CD4-positive, CD25-positive, alpha-beta regulatory T cell (primary cell): ENCODE data around the gene LRRTM4. TPM values are rescaled to one million over a fixed set of nuclear protein-coding genes. Genes with fewer than 3 reads are reported as not detected.

Source experiments
- ATAC-seq, 2 donors: fragments of 150-1000 bp; cut with Tn5 transposase; one replicate each; pipeline ENCODE4 v1.10.0; 2021; ENCODE audit warnings: low read depth in 2 of 2, moderate number of reproducible peaks in 2 of 2, moderate library complexity in 1 of 2
- DNase-seq, 3 donors: peaks; one replicate each; pipeline versions ENCODE4 v3.0.0 to v3.0.0-alpha.2; 2012 to 2022; ENCODE audit warnings: mixed read lengths in 1 of 3
- H3K27ac ChIP-seq: one replicate; pipeline ENCODE4 v1.7.0; 2013; ENCODE audit warnings: mild to moderate bottlenecking, low read length; ENCODE audit not compliant: insufficient read depth, poor library complexity, severe bottlenecking
- H3K27me3 ChIP-seq: one replicate; pipeline ENCODE4 v1.7.0; 2013; ENCODE audit warnings: low read length; ENCODE audit not compliant: control insufficient read depth, insufficient read depth
- H3K36me3 ChIP-seq: one replicate; pipeline ENCODE4 v1.7.0; 2013; ENCODE audit warnings: mild to moderate bottlenecking, low read length, moderate library complexity; ENCODE audit not compliant: control insufficient read depth, insufficient read depth
- H3K4me1 ChIP-seq: 2 replicates; pipeline ENCODE4 v1.7.0; 2013; ENCODE audit warnings: mild to moderate bottlenecking, low read length; ENCODE audit not compliant: insufficient read depth, control insufficient read depth, poor library complexity, severe bottlenecking
- H3K4me3 ChIP-seq: one replicate; pipeline ENCODE4 v1.7.0; 2013; ENCODE audit warnings: low read depth, mild to moderate bottlenecking, low read length, moderate library complexity
- H3K9me3 ChIP-seq, 2 experiments: 1 replicate in 1 of 2; 2 replicates in 1 of 2; pipeline ENCODE4 v1.7.0; 2013; ENCODE audit warnings: low read length in 2 of 2, mild to moderate bottlenecking in 1 of 2, moderate library complexity in 1 of 2; ENCODE audit not compliant: control insufficient read depth in 2 of 2
- H3K27ac Mint-ChIP-seq, 3 donors: one replicate each; pipeline ENCODE4 v1.8.0; 2020 to 2022; ENCODE audit warnings: mild to moderate bottlenecking in 3 of 3, mixed read lengths in 3 of 3, moderate library complexity in 2 of 3
- H3K27me3 Mint-ChIP-seq: one replicate; pipeline ENCODE4 v1.8.0; 2022; ENCODE audit warnings: mild to moderate bottlenecking, mixed read lengths
- H3K36me3 Mint-ChIP-seq: one replicate; pipeline ENCODE4 v1.8.0; 2020; ENCODE audit warnings: mixed read lengths
- H3K4me1 Mint-ChIP-seq, 4 donors: one replicate each; pipeline ENCODE4 v1.8.0; 2020 to 2022; ENCODE audit warnings: mixed read lengths in 4 of 4, mild to moderate bottlenecking in 1 of 4
- H3K4me3 Mint-ChIP-seq, 4 donors: one replicate each; pipeline ENCODE4 v1.8.0; 2020 to 2022; ENCODE audit warnings: mild to moderate bottlenecking in 4 of 4, mixed read lengths in 4 of 4, moderate library complexity in 3 of 4
- H3K9me3 Mint-ChIP-seq, 7 donors: one replicate each; pipeline ENCODE4 v1.8.0; 2020 to 2022; ENCODE audit warnings: mixed read lengths in 7 of 7, mild to moderate bottlenecking in 3 of 7, moderate library complexity in 2 of 7
- polyA plus RNA-seq, 4 donors: library from polyadenylated mRNA; unstranded; fragments of 300-500 nt; fragmentation: Illumina TruSeq; gene quantifications; one replicate each; pipeline ENCODE4 v1.2.3, GENCODE V29; 2021
- total RNA-seq: library from RNA; stranded (reverse); gene quantifications from one replicate; pipeline ENCODE4 v1.2.3, GENCODE V29; 2022

The LRRTM4 gene
- total and polyA plus RNA-seq, 5 donors from 2014 or later: not detected

DNA sequence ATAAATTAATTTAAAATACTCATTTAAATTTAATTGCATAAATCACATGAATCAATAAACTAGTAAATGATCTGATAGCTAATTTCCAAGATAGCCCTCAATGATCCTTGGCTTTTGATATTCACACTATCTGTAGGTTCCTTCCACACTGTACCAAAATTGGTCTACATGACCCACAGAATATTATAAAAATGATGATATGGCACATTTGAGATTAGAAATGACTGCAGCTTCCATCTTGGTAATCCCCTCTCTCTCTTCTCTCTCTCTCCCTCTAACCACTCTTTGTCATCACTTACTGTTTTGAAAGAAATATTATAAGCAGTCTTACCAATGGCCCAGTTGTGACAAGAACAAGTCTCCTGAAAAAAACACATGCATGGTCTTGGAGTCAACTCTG lies 394.8 kb downstream of the LRRTM4 start:
- Mint-ChIP-seq H3K27ac (no peak overlapping the region), H3K4me3 (no peak overlapping the region), H3K4me1 (no peaks in the 10 kb centered on the region), H3K27me3 (no peaks in the 10 kb centered on the region), H3K36me3 (no peaks in the 10 kb centered on the region), H3K9me3 (peaks cover 0 to 15% (median 5%) of the 10 kb centered on the region in 7 donors)
- ATAC-seq (no peak), DNase-seq (no peak)
- H3K9me3 ChIP-seq: no peaks in the 10 kb centered on the region
- H3K4me3 ChIP-seq: no peak overlapping the region
- H3K36me3 ChIP-seq: no peaks in the 10 kb centered on the region
- no peaks in the 10 kb centered on the region for H3K4me1 ChIP-seq
- H3K27me3 ChIP-seq: no peaks in the 10 kb centered on the region
- no peak overlapping the region for H3K27ac ChIP-seq

DNA sequence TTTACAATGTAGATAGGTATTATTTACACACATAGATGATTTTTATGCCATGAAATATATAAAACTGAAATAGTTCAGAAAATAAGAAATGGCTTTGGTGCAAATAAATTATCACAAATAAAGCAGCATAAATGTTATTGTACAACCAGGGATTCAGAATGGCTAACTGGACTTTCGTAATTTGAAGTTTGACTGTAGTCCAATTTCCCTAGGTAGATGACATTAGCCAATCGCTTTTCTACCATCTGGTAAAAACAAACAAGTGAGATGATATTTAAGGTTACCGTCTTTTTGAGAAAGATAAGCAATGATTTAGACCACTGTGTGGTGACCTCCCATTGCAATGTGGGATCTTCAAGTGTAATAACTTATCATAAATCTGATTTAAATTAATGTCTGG lies 400.7 kb downstream of the LRRTM4 start:
- no peaks in the 10 kb centered on the region for H3K27me3 Mint-ChIP-seq
- Histone ChIP-seq H3K4me3 (no peak overlapping the region), H3K27ac (no peak overlapping the region), H3K36me3 (no peaks in the 10 kb centered on the region), H3K4me1 (no peaks in the 10 kb centered on the region), H3K27me3 (no peaks in the 10 kb centered on the region), H3K9me3 (peaks cover 2 to 6% of the 10 kb centered on the region in 2 experiments)
- DNase-seq (no peak), ATAC-seq (no peak)
- no peak overlapping the region for H3K4me3 Mint-ChIP-seq
- no peaks in the 10 kb centered on the region for H3K4me1 Mint-ChIP-seq
- no peak overlapping the region for H3K27ac Mint-ChIP-seq
- peaks cover 0 to 22% (median 4%) of the 10 kb centered on the region in 7 donors for H3K9me3 Mint-ChIP-seq
- no peaks in the 10 kb centered on the region for H3K36me3 Mint-ChIP-seq

DNA sequence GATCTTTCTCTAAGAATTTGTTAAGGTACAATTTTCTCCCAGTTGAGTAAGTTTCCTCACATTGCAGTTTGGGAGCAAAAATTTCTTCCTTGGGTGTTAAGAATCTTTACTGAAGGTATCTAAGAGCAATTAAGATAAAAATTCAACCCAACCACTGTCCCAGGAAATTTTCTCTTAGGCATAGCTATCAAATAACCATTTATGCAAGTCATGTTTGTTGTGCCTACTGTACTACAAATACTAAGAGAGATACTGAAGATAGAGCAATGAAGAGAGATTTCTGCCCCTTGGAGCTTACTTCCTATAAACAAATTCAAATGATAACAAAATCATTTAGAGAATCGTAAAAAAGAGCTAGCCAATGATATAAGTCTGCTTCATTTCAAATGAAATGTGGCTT lies 402.8 kb downstream of the LRRTM4 start:
- ATAC-seq: no peak
- Mint-ChIP-seq H3K4me1 (no peaks in the 10 kb centered on the region), H3K36me3 (no peaks in the 10 kb centered on the region), H3K27ac (no peak overlapping the region), H3K9me3 (peaks cover 0 to 29% (median 4%) of the 10 kb centered on the region in 7 donors), H3K27me3 (no peaks in the 10 kb centered on the region), H3K4me3 (no peak overlapping the region)
- no peaks in the 10 kb centered on the region for H3K27me3 ChIP-seq
- no peak overlapping the region for H3K4me3 ChIP-seq
- no peaks in the 10 kb centered on the region for H3K4me1 ChIP-seq
- peaks cover 6% of the 10 kb centered on the region in 2 experiments for H3K9me3 ChIP-seq
- H3K27ac ChIP-seq: no peak overlapping the region
- DNase-seq: no peak
- H3K36me3 ChIP-seq: no peaks in the 10 kb centered on the region

DNA sequence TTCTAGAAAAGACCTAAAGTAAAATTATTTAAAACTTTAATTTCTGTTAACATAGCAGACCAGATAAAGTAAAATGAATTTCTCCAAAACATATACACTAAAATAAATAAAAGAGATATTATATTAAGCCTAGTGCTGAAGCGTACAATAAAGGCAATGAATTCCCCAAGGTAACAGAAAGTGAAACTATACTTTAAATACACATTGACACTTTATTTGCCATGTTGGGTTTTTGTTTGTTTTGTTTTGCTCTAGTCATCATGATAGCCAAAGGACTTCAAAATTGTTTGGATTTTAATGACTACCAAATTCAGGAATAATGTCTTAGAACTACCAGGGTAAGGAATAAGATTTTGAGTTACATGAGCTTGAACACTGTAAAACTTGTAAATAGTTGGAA lies 413.3 kb downstream of the LRRTM4 start:
- DNase-seq (no peak), ATAC-seq (no peak)
- Histone ChIP-seq H3K27ac (no peak overlapping the region), H3K36me3 (no peaks in the 10 kb centered on the region), H3K9me3 (peaks cover 3 to 6% of the 10 kb centered on the region in 2 experiments), H3K4me3 (no peak overlapping the region), H3K27me3 (no peaks in the 10 kb centered on the region), H3K4me1 (no peaks in the 10 kb centered on the region)
- no peak overlapping the region for H3K4me3 Mint-ChIP-seq
- H3K4me1 Mint-ChIP-seq: no peaks in the 10 kb centered on the region
- H3K36me3 Mint-ChIP-seq: no peaks in the 10 kb centered on the region
- no peaks in the 10 kb centered on the region for H3K27me3 Mint-ChIP-seq
- peaks cover 0 to 20% (median 8%) of the 10 kb centered on the region in 7 donors for H3K9me3 Mint-ChIP-seq
- H3K27ac Mint-ChIP-seq: no peak overlapping the region

DNA sequence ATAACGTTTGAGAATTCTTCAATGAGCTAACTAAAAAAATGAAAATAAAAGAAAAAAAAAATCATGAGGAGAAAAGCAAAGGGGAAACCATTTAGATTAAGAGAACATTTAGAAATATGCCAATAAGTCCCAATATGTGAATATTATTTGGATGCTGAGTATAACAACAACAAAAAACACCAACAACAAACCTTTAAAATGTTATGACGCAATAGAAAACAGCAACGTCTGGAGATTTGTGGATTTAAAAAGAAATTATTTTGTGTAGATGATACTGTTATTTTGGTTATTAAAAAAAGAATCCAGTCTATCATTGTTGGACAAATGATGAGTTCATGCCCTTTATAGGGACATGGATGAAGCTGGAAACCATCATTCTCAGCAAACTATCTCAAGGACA lies 417.2 kb downstream of the LRRTM4 start:
- Mint-ChIP-seq H3K4me1 (no peaks in the 10 kb centered on the region), H3K27ac (no peak overlapping the region), H3K4me3 (no peak overlapping the region), H3K9me3 (peaks cover 2 to 28% (median 7%) of the 10 kb centered on the region in 7 donors), H3K36me3 (no peaks in the 10 kb centered on the region), H3K27me3 (no peaks in the 10 kb centered on the region)
- no peak for ATAC-seq
- Histone ChIP-seq H3K36me3 (no peaks in the 10 kb centered on the region), H3K27ac (no peak overlapping the region), H3K27me3 (no peaks in the 10 kb centered on the region), H3K9me3 (peaks cover 3 to 6% of the 10 kb centered on the region in 2 experiments), H3K4me1 (no peaks in the 10 kb centered on the region), H3K4me3 (no peak overlapping the region)
- DNase-seq: no peak

DNA sequence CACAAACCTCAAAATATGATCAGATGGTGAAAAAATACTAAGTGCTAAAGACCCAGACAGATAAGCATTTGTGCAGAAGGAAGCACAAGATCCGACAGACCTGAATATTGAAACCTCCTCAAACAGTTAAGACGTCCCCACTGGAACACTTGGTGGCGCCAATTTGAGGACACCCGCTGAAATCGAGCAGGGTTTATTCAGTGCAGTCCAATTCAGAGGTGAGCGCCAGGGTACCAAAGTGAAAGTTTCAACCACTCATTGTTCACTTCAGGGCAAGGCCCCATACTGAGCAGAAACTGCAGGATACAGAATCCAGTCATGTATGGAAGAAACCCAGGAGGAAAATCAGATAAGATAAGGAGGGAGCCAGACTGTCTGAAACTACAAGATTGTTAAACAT lies 417.6 kb downstream of the LRRTM4 start:
- no peak for ATAC-seq
- Histone ChIP-seq H3K4me1 (no peaks in the 10 kb centered on the region), H3K27ac (no peak overlapping the region), H3K9me3 (peaks cover 3 to 6% of the 10 kb centered on the region in 2 experiments), H3K4me3 (no peak overlapping the region), H3K27me3 (no peaks in the 10 kb centered on the region), H3K36me3 (no peaks in the 10 kb centered on the region)
- no peak for DNase-seq
- no peaks in the 10 kb centered on the region for H3K36me3 Mint-ChIP-seq
- no peak overlapping the region for H3K27ac Mint-ChIP-seq
- no peak overlapping the region for H3K4me3 Mint-ChIP-seq
- peaks cover 2 to 30% (median 9%) of the 10 kb centered on the region in 7 donors for H3K9me3 Mint-ChIP-seq
- no peaks in the 10 kb centered on the region for H3K4me1 Mint-ChIP-seq
- no peaks in the 10 kb centered on the region for H3K27me3 Mint-ChIP-seq

DNA sequence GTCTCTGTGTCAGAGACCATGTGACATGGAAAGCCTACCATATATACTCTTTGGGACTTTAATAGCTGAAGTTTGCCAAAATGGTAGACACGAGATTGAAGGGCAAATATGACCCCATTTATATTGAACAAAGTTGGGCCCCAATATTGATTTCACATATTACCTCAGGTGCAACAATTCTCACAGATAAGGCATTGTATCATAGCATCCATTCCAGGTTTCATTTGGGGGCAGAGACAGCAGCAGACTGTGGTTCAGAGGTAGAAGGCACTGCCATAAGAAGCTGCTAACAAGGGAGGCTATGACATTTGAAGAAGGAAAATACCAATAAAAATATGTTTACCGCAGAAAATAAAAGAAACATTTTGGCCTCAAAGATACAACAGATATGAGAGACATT lies 419.2 kb downstream of the LRRTM4 start:
- H3K9me3 ChIP-seq: peaks cover 3 to 6% of the 10 kb centered on the region in 2 experiments
- no peak overlapping the region for H3K27ac ChIP-seq
- ATAC-seq: no peak
- H3K4me1 ChIP-seq: no peaks in the 10 kb centered on the region
- Mint-ChIP-seq H3K9me3 (peaks cover 2 to 30% (median 9%) of the 10 kb centered on the region in 7 donors), H3K4me3 (no peak overlapping the region), H3K27ac (no peak overlapping the region), H3K27me3 (no peaks in the 10 kb centered on the region), H3K36me3 (no peaks in the 10 kb centered on the region), H3K4me1 (no peaks in the 10 kb centered on the region)
- H3K27me3 ChIP-seq: no peaks in the 10 kb centered on the region
- no peaks in the 10 kb centered on the region for H3K36me3 ChIP-seq
- no peak overlapping the region for H3K4me3 ChIP-seq
- DNase-seq: no peak

DNA sequence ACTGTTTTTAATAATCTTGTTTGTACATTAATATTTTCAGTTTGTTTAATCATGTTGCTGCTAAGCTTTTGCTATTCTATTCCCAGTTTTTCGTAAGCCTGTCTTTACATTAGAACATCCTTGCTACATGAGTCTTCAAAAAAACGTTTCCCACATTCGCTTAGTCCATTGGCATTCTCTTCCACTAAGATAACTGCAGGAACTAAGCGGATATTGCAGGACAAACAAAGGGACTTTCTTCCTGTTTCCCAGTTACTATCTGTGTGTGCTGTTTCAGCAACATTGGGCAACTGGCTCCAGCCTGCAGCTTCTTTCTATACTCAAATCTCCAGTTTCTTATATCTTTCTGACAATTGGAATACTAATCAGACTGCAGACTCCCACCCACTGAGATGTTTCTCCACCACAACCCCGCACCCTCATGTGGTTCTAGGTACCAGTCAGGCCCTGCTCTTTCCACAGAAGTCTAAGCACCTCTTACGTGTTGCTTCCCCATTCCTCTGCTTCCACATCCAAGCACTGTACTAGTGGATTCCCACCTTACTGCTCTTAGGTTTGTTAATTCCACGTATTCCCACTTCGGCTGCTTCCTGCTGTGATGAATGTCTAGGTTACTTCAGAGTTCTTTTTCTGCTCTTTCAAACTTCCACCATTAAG lies 420.3 kb downstream of the LRRTM4 start:
- no peak for DNase-seq
- Mint-ChIP-seq H3K36me3 (no peaks in the 10 kb centered on the region), H3K4me1 (no peaks in the 10 kb centered on the region)

More for the DNA sequence above, 420.3 kb downstream of the LRRTM4 start:
- no peaks in the 10 kb centered on the region for H3K27me3 ChIP-seq
- Mint-ChIP-seq H3K9me3 (peaks cover 2 to 29% (median 9%) of the 10 kb centered on the region in 7 donors), H3K27ac (no peak overlapping the region), H3K27me3 (no peaks in the 10 kb centered on the region), H3K4me3 (no peak overlapping the region)
- H3K4me1 ChIP-seq: no peaks in the 10 kb centered on the region
- H3K36me3 ChIP-seq: no peaks in the 10 kb centered on the region
- no peak for ATAC-seq
- peaks cover 3 to 6% of the 10 kb centered on the region in 2 experiments for H3K9me3 ChIP-seq
- H3K4me3 ChIP-seq: no peak overlapping the region
- no peak overlapping the region for H3K27ac ChIP-seq
